ENCODE data around the gene MYO16. TPM values are rescaled to one million over a fixed set of nuclear protein-coding genes. Genes with fewer than 3 reads are reported as not detected.
A peak's percentile ranks its signal among the peaks of the same experiment; 100 is the strongest.

The MYO16 gene
- not detected for total RNA-seq

- ChIA-PET POLR2A (interaction anchor here (0.6 kb wide), 1 partner anchor 1440 kb away, joined by 3 read pairs; no protein-coding TSS in a partner anchor), CTCF (interaction anchor here (1.0 to 1.8 kb wide), 2 partner anchors 21 to 475 kb away, joined by 3 to 5 read pairs; no protein-coding TSS in a partner anchor)
- no peak within 1 kb of the TSS for H3K27ac Mint-ChIP-seq
- intact Hi-C loops (cut with DNase I, micrococcal nuclease), result no loop called here
- H3K9me3 Mint-ChIP-seq (ENCODE audit: low read depth), result peaks cover 8% of the 10 kb centered on the region
- peaks cover 10% of the 10 kb centered on the region for H3K27me3 Mint-ChIP-seq
- H3K4me1 Mint-ChIP-seq, result no peaks in the 10 kb centered on the region
- DNase-seq (no peak), ATAC-seq (no peak)
- H3K4me3 Mint-ChIP-seq, result no peak within 1 kb of the TSS
- no peaks in the 10 kb centered on the region for H3K36me3 Mint-ChIP-seq (ENCODE audit: low read depth)
Measured at GRCh38 chr13:108629181-108629752, at the start of gene MYO16. MYO16 (plus strand) TSS chr13:108629611; CDS start chr13:108629845, 234 bp downstream.

GRCh38 chr13:108586826-108587225, 42.6 kb upstream of the MYO16 start:
- intact Hi-C loops (cut with DNase I, micrococcal nuclease), result no loop called here
- Mint-ChIP-seq H3K36me3 (ENCODE audit: low read depth) (no peaks in the 10 kb centered on the region), H3K4me3 (no peak overlapping the region), H3K27me3 (peaks cover 15% of the 10 kb centered on the region), H3K27ac (no peak overlapping the region), H3K9me3 (ENCODE audit: low read depth) (peaks cover 10% of the 10 kb centered on the region), H3K4me1 (no peaks in the 10 kb centered on the region)
- POLR2A ChIA-PET, result no interaction called here
- no peak for DNase-seq
- CTCF ChIA-PET, result no interaction called here
- no peak for ATAC-seq

GRCh38 chr13:108588516-108588915, 40.9 kb upstream of the MYO16 start:
- peaks cover 10% of the 10 kb centered on the region for H3K9me3 Mint-ChIP-seq (ENCODE audit: low read depth)
- DNase-seq, result no peak
- H3K27ac Mint-ChIP-seq, result no peak overlapping the region
- ChIA-PET POLR2A (no interaction called here), CTCF (no interaction called here)
- no peak overlapping the region for H3K4me3 Mint-ChIP-seq
- no peak for ATAC-seq
- no peaks in the 10 kb centered on the region for H3K4me1 Mint-ChIP-seq
- intact Hi-C loops (cut with DNase I, micrococcal nuclease), result no loop called here
- H3K36me3 Mint-ChIP-seq (ENCODE audit: low read depth), result no peaks in the 10 kb centered on the region
- H3K27me3 Mint-ChIP-seq, result peaks cover 8% of the 10 kb centered on the region

GRCh38 chr13:108594153-108594552, 35.3 kb upstream of the MYO16 start:
- peaks cover 14% of the 10 kb centered on the region for H3K27me3 Mint-ChIP-seq
- CTCF ChIA-PET, result no interaction called here
- intact Hi-C loops (cut with DNase I, micrococcal nuclease), result no loop called here

GRCh38 chr13:108595436-108596274, 33.8 kb upstream of the MYO16 start:
- Mint-ChIP-seq H3K36me3 (ENCODE audit: low read depth) (no peaks in the 10 kb centered on the region), H3K27me3 (peaks cover 12% of the 10 kb centered on the region), H3K4me3 (no peak overlapping the region), H3K27ac (no peak overlapping the region), H3K4me1 (no peaks in the 10 kb centered on the region), H3K9me3 (ENCODE audit: low read depth) (no peaks in the 10 kb centered on the region)
- intact Hi-C loops (cut with DNase I, micrococcal nuclease), result no loop called here
- peak; percentile 63 for DNase-seq
- peak; percentile 91 for ATAC-seq
- ChIA-PET CTCF (no interaction called here), POLR2A (interaction anchor here (0.6 kb wide), 1 partner anchor 132 kb away, joined by 3 read pairs; no protein-coding TSS in a partner anchor)

More at GRCh38 chr13:108594153-108594552, 35.3 kb upstream of the MYO16 start:
- DNase-seq, result no peak
- H3K36me3 Mint-ChIP-seq (ENCODE audit: low read depth), result no peaks in the 10 kb centered on the region
- no peak overlapping the region for H3K4me3 Mint-ChIP-seq
- no peak for ATAC-seq
- H3K27ac Mint-ChIP-seq, result no peak overlapping the region
- POLR2A ChIA-PET, result no interaction called here
- H3K4me1 Mint-ChIP-seq, result no peaks in the 10 kb centered on the region
- H3K9me3 Mint-ChIP-seq (ENCODE audit: low read depth), result no peaks in the 10 kb centered on the region

GRCh38 chr13:108597943-108598342, 31.5 kb upstream of the MYO16 start:
- intact Hi-C loops (cut with DNase I, micrococcal nuclease), result no loop called here

GRCh38 chr13:108606424-108606823, 23.0 kb upstream of the MYO16 start:
- Mint-ChIP-seq H3K9me3 (ENCODE audit: low read depth) (peaks cover 20% of the 10 kb centered on the region), H3K4me3 (no peak overlapping the region), H3K4me1 (no peaks in the 10 kb centered on the region), H3K27ac (no peak overlapping the region), H3K36me3 (ENCODE audit: low read depth) (no peaks in the 10 kb centered on the region), H3K27me3 (no peaks in the 10 kb centered on the region)
- no peak for DNase-seq
- ChIA-PET CTCF (no interaction called here), POLR2A (no interaction called here)
- no peak for ATAC-seq
- intact Hi-C loops (cut with DNase I, micrococcal nuclease), result no loop called here

More at GRCh38 chr13:108597943-108598342, 31.5 kb upstream of the MYO16 start:
- no peak overlapping the region for H3K4me3 Mint-ChIP-seq
- H3K27me3 Mint-ChIP-seq, result peaks cover 12% of the 10 kb centered on the region
- H3K27ac Mint-ChIP-seq, result no peak overlapping the region
- ATAC-seq (no peak), DNase-seq (no peak)
- H3K9me3 Mint-ChIP-seq (ENCODE audit: low read depth), result peaks cover 2% of the 10 kb centered on the region
- no peaks in the 10 kb centered on the region for H3K36me3 Mint-ChIP-seq (ENCODE audit: low read depth)
- ChIA-PET POLR2A (no interaction called here), CTCF (no interaction called here)
- no peaks in the 10 kb centered on the region for H3K4me1 Mint-ChIP-seq

GRCh38 chr13:108609353-108609752, 20.1 kb upstream of the MYO16 start:
- H3K4me1 Mint-ChIP-seq, result no peaks in the 10 kb centered on the region
- ATAC-seq (no peak), DNase-seq (no peak)
- H3K36me3 Mint-ChIP-seq (ENCODE audit: low read depth), result no peaks in the 10 kb centered on the region
- H3K9me3 Mint-ChIP-seq (ENCODE audit: low read depth), result peaks cover 18% of the 10 kb centered on the region
- intact Hi-C loops (cut with DNase I, micrococcal nuclease), result no loop called here
- H3K4me3 Mint-ChIP-seq, result no peak overlapping the region
- CTCF ChIA-PET, result interaction anchor here (1.6 kb wide), 1 partner anchor 20 kb away, joined by 5 read pairs; the partner anchor contains the start of gene MYO16
- POLR2A ChIA-PET, result no interaction called here
- H3K27me3 Mint-ChIP-seq, result peaks cover 3% of the 10 kb centered on the region
- H3K27ac Mint-ChIP-seq, result no peak overlapping the region

- no peak overlapping the region for H3K27ac Mint-ChIP-seq
Measured at GRCh38 chr13:108610507-108610906, 18.9 kb upstream of the MYO16 start.

GRCh38 chr13:108615241-108615640, 14.2 kb upstream of the MYO16 start:
- H3K27ac Mint-ChIP-seq, result no peak overlapping the region
- intact Hi-C loops (cut with DNase I, micrococcal nuclease), result no loop called here
- no peak overlapping the region for H3K4me3 Mint-ChIP-seq
- peaks cover 3% of the 10 kb centered on the region for H3K27me3 Mint-ChIP-seq
- CTCF ChIA-PET, result no interaction called here
- DNase-seq (no peak), ATAC-seq (no peak)
- H3K36me3 Mint-ChIP-seq (ENCODE audit: low read depth), result no peaks in the 10 kb centered on the region
- no peaks in the 10 kb centered on the region for H3K4me1 Mint-ChIP-seq
- H3K9me3 Mint-ChIP-seq (ENCODE audit: low read depth), result no peaks in the 10 kb centered on the region
- POLR2A ChIA-PET, result no interaction called here

More at GRCh38 chr13:108610507-108610906, 18.9 kb upstream of the MYO16 start:
- ATAC-seq (no peak), DNase-seq (no peak)
- Mint-ChIP-seq H3K4me3 (no peak overlapping the region), H3K27me3 (peaks cover 3% of the 10 kb centered on the region), H3K4me1 (no peaks in the 10 kb centered on the region), H3K36me3 (ENCODE audit: low read depth) (no peaks in the 10 kb centered on the region), H3K9me3 (ENCODE audit: low read depth) (peaks cover 18% of the 10 kb centered on the region)
- intact Hi-C loops (cut with DNase I, micrococcal nuclease), result no loop called here
- CTCF ChIA-PET, result no interaction called here
- POLR2A ChIA-PET, result no interaction called here

- Mint-ChIP-seq H3K4me3 (no peak overlapping the region), H3K36me3 (ENCODE audit: low read depth) (no peaks in the 10 kb centered on the region), H3K27ac (no peak overlapping the region), H3K4me1 (no peaks in the 10 kb centered on the region), H3K27me3 (peaks cover 2% of the 10 kb centered on the region), H3K9me3 (ENCODE audit: low read depth) (no peaks in the 10 kb centered on the region)
- DNase-seq (no peak), ATAC-seq (no peak)
- CTCF ChIA-PET, result no interaction called here
- POLR2A ChIA-PET, result no interaction called here
- intact Hi-C loops (cut with DNase I, micrococcal nuclease), result no loop called here
Measured at GRCh38 chr13:108618233-108618632, 11.2 kb upstream of the MYO16 start.

- ATAC-seq (no peak), DNase-seq (no peak)
- no peaks in the 10 kb centered on the region for H3K36me3 Mint-ChIP-seq (ENCODE audit: low read depth)
- intact Hi-C loops (cut with DNase I, micrococcal nuclease), result no loop called here
- no peak overlapping the region for H3K27ac Mint-ChIP-seq
- POLR2A ChIA-PET, result no interaction called here
- H3K9me3 Mint-ChIP-seq (ENCODE audit: low read depth), result peaks cover 6% of the 10 kb centered on the region
- CTCF ChIA-PET, result no interaction called here
- no peak overlapping the region for H3K4me3 Mint-ChIP-seq
- H3K4me1 Mint-ChIP-seq, result no peaks in the 10 kb centered on the region
- H3K27me3 Mint-ChIP-seq, result peaks cover 2% of the 10 kb centered on the region
Measured at GRCh38 chr13:108621462-108621861, 7.9 kb upstream of the MYO16 start.

All from activated CD4-positive, alpha-beta T cell treated with anti-CD3 and anti-CD28 coated beads for 36 hours (primary cell).